ENCODE results near the gene VGLL4. TPM values are rescaled to one million over a fixed set of nuclear protein-coding genes. Genes with fewer than 3 reads are reported as not detected.

VGLL4 gene
- total RNA-seq, 1 donor from 2014 or later, result 57.5 TPM

DNA sequence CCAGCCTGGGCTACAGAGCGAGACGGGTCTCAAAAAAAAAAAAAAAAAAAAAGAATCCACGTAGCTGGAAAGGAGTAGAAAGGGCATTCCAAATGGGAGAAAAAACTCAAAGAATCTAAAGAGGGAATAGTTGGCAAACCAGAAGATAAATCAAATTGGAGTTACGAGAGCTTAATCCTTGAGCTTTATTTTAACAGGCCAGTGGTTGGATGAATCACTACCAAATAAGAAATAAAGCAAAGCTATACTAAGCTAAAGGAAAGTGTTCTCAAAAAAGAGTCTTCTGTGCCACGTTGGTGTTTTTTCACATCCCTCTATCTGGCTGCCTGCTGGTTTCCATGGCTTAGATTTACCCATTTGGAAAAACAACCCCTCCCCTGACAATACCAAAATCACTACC is 14.0 kb downstream of the VGLL4 start:
- DNase-seq (ENCODE audit: low spot score), result no peak

- no peak for DNase-seq (ENCODE audit: low spot score)
Observed at GRCh38 chr3:11627612-11628011, 16.1 kb downstream of the VGLL4 start.

- no peak for DNase-seq (ENCODE audit: low spot score)
Observed at GRCh38 chr3:11626084-11626463, 17.6 kb downstream of the VGLL4 start.

DNA sequence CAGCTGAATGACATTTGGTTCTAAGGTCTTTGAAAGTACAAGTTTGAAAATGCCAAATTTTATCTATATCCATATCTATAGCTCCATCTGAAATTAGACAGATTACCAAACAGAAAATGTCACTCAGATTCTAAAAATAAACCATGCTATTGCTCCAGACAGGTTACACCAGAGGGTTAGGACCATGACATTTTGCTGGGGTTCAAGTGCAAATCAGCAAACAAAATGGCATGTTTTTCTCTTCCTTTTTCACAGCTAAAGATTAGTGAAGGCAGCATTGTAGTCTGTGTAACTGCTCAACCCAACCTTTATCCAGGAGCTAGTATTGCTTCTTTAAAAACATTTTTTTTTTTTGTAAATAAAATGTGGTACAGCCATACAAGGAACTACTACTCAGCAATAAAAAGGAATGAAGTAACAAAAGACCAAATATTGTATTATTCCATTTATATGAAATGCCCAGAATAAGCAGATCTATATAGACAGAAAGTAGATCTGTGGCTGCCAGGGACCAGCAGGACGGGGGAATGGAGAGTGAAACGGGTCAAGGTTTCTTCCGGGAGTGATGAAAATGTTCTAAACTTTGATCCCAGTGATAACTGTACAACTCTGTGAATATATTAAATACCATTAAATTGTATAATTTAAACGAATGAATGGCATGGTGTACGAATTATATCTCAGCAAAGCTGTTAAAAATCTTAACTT is 18.2 kb downstream of the VGLL4 start:
- no peak for DNase-seq (ENCODE audit: low spot score)

DNA sequence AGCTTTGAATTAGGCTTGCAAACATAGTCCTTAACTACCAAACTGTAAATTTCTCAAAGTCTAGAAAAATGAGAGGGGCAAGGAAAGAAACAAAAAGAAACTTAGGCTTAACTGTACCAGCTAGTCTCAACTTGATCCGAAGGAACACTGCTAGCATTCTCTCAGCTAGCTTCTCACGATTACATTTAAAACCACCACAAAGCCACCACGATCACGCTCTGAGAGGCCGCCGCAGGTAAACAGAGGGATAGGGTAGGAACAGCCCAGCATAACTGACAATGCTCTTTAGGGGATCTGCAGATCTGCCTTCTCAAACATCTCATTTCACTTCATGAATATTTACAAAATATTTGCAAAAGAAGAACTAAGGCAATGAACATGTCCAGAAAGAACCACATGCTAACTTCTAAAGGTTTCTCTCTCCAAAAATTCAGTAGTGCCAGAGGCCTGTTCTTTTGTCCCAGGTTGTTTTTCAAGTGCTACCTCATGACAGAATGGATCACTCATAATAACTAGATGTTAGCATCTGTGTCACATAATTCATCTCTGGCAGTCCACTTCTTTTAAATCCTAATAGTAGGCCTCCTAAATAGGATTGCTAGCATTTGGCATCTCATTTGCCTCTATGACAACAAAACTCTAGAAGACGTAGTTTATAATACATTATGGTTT is 18.9 kb downstream of the VGLL4 start:
- DNase-seq (ENCODE audit: low spot score), result no peak

GRCh38 chr3:11624161-11624560 is 19.6 kb downstream of the VGLL4 start:
- no peak for DNase-seq (ENCODE audit: low spot score)

DNA sequence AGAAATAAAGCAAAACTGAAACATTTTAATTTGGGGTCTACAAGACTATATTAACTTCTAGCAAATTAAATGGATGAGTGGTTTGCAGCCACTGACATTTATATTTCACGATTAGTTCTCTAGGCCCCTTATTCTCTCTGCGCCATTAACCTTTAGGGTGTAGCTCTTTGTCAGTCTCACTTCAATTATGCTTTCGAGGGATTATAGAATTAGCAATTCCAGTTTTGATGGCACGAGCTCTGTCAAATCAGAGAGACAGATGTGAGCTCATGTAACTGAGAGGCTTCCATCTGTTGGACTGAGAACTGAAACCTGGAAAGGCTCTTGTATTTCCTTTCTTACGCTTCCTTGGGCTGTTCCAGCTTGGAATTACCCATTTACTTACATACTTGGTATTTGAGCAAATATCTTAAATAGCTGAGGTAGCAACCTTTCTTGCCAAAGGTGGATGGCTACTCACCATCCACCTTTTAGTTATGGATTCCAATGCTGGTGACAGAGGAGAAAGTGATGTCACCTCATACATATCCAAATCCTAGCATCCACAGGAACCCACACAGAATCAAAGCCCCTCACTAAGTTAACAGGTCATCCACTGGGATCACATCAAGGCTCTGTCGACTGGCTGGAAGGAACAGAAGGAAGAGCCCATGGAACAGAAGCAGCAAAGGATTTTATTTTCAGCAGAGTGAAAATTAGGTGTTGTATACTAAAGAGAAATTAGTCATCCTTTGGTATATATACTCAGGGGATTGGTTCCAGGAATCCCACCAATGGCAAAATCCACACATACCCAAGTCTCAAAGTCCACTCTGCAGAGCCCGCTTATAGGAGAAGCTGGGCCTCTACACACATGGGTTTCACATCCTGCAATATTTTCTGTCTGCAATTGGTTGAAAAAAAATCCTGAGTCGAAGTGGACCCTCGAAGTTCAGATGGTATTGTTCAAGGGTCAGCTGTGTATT is 20.8 kb downstream of the VGLL4 start:
- no peak for DNase-seq (ENCODE audit: low spot score)

DNA sequence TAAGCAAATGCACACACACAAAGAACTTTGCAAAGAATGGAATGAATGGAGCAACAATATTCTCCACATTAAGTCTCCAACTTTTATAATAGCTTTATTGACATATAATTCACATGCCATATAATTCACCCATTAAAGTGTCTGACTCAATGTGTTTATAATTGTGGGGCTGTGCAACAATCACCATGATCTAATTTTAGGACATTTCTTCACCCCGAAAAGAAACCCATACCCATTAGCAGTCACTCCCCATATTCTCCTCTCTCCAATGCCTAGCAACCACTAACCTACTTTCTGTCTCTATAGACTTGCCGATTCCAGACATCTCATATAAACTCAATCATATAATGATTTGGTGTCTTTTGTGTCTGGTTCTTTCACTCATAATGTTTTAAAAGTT is 22.6 kb downstream of the VGLL4 start:
- no peak for DNase-seq (ENCODE audit: low spot score)

DNA sequence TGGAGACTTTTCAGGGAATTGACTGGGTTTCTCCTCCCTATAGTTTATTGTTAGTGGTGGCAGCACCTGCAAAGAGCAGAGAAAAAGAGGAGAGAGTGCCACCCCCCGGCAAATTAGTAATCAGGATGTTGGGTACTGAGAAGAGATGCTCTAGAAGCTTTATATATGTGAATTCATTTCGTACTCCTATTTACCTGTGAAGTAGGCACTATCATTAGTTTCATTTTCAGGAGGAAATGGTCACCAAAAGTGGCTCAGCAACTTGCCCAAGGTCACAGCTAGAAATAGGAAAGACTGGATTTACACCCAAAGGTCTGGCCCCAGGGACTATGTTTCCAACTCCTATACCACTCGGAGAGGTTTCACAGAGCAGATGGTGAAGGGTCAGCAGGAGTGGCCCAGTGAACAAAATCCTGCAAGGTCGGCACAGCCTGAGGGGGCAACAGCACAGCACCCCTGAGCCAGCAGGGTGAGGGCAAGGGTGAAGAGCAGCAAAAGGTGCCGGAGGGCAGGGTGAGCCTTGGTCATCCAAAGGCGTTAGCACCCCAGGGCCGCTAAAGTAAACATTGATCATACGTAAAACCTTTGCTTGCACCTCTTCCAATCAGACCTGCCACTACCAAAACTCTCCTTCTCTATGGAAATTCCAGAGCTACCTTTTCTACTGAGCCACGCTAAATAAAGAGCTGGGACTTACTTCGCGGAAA is 23.6 kb downstream of the VGLL4 start:
- DNase-seq (ENCODE audit: low spot score), result no peak

DNA sequence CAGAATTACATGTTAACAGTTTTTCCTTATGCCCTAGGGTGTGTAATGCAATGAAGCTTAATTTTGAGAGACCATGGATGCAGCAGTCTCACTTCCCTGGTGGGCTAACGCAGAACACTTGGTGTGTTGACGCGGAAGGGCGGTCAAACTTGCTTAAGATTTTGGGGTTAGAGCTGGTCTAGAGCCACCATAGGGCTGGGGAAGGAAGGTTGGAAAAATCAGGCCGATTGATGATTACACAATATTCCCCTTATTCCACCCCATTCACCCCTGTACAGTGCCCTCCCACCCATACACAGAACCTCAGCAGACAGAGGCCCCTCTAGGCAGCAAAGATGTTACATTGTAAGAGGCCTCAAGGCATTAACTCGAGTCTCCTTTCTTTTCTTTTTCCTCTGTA is 24.3 kb downstream of the VGLL4 start:
- DNase-seq (ENCODE audit: low spot score), result no peak

- DNase-seq (ENCODE audit: low spot score), result no peak
Observed at GRCh38 chr3:11618904-11619303, 24.8 kb downstream of the VGLL4 start.

- no peak for DNase-seq (ENCODE audit: low spot score)
Observed at GRCh38 chr3:11616551-11616950, 27.2 kb downstream of the VGLL4 start.

DNA sequence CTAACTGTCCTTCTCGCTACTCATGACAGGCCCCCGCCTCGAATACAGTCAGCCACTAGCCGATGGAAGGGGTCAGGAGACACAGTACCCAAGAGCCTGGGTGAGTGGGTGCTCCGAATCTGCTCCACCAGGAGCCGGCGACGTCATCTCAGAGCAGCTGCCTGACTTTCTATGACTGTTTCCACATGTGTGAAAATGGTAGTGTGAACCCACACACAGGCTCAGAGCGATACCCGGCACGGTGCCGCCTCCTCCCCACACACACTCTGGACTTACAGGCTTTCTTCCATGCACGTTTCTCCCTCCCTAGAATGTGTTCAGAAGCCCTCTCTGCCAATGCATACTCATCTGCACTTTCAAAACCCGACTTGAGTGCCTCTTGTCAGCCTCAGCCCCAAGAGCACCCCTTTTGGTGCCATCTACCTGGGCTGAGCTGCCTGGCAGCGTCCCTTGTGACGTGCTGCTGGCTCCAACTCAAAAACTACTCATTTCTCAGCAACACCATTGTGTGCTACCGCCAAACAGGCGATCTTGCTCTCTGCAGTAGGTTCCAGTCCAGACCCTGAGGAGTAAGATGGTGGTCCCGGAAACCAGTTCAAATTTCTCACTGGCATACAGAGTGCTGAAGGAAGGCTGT is 29.7 kb downstream of the VGLL4 start:
- no peak for DNase-seq (ENCODE audit: low spot score)

GRCh38 chr3:11613319-11613718 is 30.4 kb downstream of the VGLL4 start:
- no peak for DNase-seq (ENCODE audit: low spot score)

DNA sequence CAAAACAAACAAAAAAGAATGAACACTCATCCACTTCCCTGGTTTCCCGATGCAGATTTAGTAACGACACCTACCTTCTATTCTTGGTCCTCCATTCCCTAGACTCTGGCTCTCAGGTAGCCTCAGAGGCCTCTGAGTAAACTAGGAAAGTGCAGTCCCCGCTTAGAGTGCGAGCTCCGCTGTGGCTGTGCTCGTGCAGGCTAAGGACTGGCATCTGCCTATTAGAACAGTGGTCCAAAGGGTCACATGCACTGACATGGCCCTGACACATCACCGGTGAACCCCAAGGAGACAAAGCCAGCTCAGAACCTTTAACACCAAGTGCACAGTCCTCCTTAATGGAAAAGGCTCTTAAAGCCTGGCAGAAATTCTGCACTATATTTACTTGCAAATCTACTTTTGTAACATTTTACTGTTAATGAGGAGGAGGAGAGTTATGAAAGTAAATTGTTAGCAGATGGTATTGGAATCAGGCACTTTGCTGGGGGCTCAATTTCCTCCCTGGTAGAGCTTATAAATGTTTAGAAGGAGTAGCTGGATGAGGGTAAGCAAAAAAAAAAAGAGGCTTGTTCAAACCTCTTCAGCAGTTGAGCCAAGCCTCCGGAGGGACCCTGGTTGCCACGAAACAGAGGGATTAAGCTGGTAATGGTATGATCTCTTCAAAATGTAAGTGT is 31.1 kb downstream of the VGLL4 start:
- no peak for DNase-seq (ENCODE audit: low spot score)

- no peak for DNase-seq (ENCODE audit: low spot score)
Observed at GRCh38 chr3:11611341-11611799, 32.3 kb downstream of the VGLL4 start.

DNA sequence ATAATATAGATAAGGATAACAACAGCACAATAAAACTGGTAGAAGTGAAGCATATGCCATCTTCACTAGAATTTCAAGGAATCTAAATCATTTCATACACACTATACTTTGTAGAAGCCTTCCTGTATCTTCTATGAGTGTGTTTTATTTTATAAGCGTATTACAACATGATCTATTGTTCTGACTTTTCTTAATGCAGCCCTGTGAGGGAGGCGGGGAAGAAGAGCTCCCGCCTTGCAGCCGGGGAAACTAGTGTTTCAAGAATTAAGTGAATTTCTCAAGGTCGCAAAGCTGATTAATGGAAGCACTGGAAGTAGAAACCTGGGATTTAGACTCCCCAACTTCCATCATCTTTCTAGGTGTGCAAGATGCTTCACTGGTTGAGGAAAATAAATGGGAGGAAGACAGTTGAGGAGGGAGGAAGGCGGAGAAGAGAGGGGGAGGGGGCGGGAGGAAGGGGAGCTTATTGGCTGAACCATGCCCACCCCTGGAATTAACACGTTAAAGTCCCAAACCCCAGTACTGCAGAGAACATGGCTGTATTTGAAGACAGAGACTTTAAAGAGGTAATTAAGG is 32.9 kb downstream of the VGLL4 start:
- DNase-seq (ENCODE audit: low spot score), result no peak

GRCh38 chr3:11610044-11610671 is 33.6 kb downstream of the VGLL4 start:
- no peak for DNase-seq (ENCODE audit: low spot score)

DNA sequence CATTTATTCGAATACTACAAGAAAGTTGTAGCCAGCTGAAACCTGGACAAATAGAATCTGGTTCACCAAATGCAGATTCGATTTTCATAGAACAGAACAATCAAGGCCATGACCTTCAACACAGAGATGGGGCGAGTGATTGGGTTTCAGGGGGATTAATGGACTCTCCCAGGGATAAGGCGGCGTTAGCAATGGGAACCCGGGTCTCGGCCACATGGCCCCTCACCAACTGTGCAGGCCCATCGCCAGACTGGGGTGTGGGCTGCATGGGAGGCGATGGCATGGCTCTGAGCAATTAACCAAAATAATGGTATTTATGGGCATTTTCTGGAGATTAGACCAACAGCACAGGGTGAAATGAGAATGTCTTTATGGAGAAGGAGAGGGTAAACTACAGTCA is 34.2 kb downstream of the VGLL4 start:
- no peak for DNase-seq (ENCODE audit: low spot score)
